ENCODE results near the gene OSBPL1A. TPM values are rescaled to one million over a fixed set of nuclear protein-coding genes. Genes with fewer than 3 reads are reported as not detected.

The OSBPL1A gene
- total RNA-seq, 1 donor from 2014 or later: 16.4 TPM

- no peaks in the 10 kb centered on the region for H3K9me3 Mint-ChIP-seq (ENCODE audit: unreplicated experiment)
- no peak overlapping the region for H3K4me3 Mint-ChIP-seq (ENCODE audit: unreplicated experiment)
- H3K36me3 Mint-ChIP-seq (ENCODE audit: low read depth, unreplicated experiment): no peaks in the 10 kb centered on the region
- no peak for DNase-seq (ENCODE audit: low spot score)
- no peaks in the 10 kb centered on the region for H3K27me3 Mint-ChIP-seq (ENCODE audit: unreplicated experiment)
- TF ChIP-seq CTCF (IDR thresholded peaks at IDR 0.05; ENCODE audit: unreplicated experiment): no peak
- peaks cover 12% of the 10 kb centered on the region for H3K4me1 Mint-ChIP-seq (ENCODE audit: unreplicated experiment)
- no peak overlapping the region for H3K27ac Mint-ChIP-seq (ENCODE audit: unreplicated experiment)
Observed at GRCh38 chr18:24189664-24190346, 207.8 kb downstream of the OSBPL1A start.

GRCh38 chr18:24189007-24189528 lies 208.6 kb downstream of the OSBPL1A start:
- Mint-ChIP-seq H3K27me3 (ENCODE audit: unreplicated experiment) (no peaks in the 10 kb centered on the region), H3K9me3 (ENCODE audit: unreplicated experiment) (no peaks in the 10 kb centered on the region), H3K4me1 (ENCODE audit: unreplicated experiment) (peaks cover 12% of the 10 kb centered on the region), H3K27ac (ENCODE audit: unreplicated experiment) (no peak overlapping the region), H3K36me3 (ENCODE audit: low read depth, unreplicated experiment) (no peaks in the 10 kb centered on the region), H3K4me3 (ENCODE audit: unreplicated experiment) (no peak overlapping the region)
- no peak for DNase-seq (ENCODE audit: low spot score)
- no peak for TF ChIP-seq CTCF (IDR thresholded peaks at IDR 0.05; ENCODE audit: unreplicated experiment)

- no peaks in the 10 kb centered on the region for H3K36me3 Mint-ChIP-seq (ENCODE audit: low read depth, unreplicated experiment)
- DNase-seq (ENCODE audit: low spot score): no peak
- H3K9me3 Mint-ChIP-seq (ENCODE audit: unreplicated experiment): no peaks in the 10 kb centered on the region
- H3K27ac Mint-ChIP-seq (ENCODE audit: unreplicated experiment): no peak overlapping the region
- H3K27me3 Mint-ChIP-seq (ENCODE audit: unreplicated experiment): no peaks in the 10 kb centered on the region
- H3K4me1 Mint-ChIP-seq (ENCODE audit: unreplicated experiment): peaks cover 12% of the 10 kb centered on the region
- no peak overlapping the region for H3K4me3 Mint-ChIP-seq (ENCODE audit: unreplicated experiment)
- TF ChIP-seq CTCF (IDR thresholded peaks at IDR 0.05; ENCODE audit: unreplicated experiment): no peak
Observed at GRCh38 chr18:24188120-24188519, 209.5 kb downstream of the OSBPL1A start.

GRCh38 chr18:24187689-24188088 lies 209.9 kb downstream of the OSBPL1A start:
- no peak for TF ChIP-seq CTCF (IDR thresholded peaks at IDR 0.05; ENCODE audit: unreplicated experiment)
- no peak for DNase-seq (ENCODE audit: low spot score)
- Mint-ChIP-seq H3K36me3 (ENCODE audit: low read depth, unreplicated experiment) (no peaks in the 10 kb centered on the region), H3K27ac (ENCODE audit: unreplicated experiment) (no peak overlapping the region), H3K9me3 (ENCODE audit: unreplicated experiment) (no peaks in the 10 kb centered on the region), H3K27me3 (ENCODE audit: unreplicated experiment) (no peaks in the 10 kb centered on the region), H3K4me1 (ENCODE audit: unreplicated experiment) (peaks cover 10% of the 10 kb centered on the region), H3K4me3 (ENCODE audit: unreplicated experiment) (no peak overlapping the region)

GRCh38 chr18:24187049-24187448 lies 210.6 kb downstream of the OSBPL1A start:
- DNase-seq (ENCODE audit: low spot score): no peak
- no peaks in the 10 kb centered on the region for H3K9me3 Mint-ChIP-seq (ENCODE audit: unreplicated experiment)
- peaks cover 7% of the 10 kb centered on the region for H3K4me1 Mint-ChIP-seq (ENCODE audit: unreplicated experiment)
- H3K27me3 Mint-ChIP-seq (ENCODE audit: unreplicated experiment): no peaks in the 10 kb centered on the region
- H3K36me3 Mint-ChIP-seq (ENCODE audit: low read depth, unreplicated experiment): no peaks in the 10 kb centered on the region
- no peak for TF ChIP-seq CTCF (IDR thresholded peaks at IDR 0.05; ENCODE audit: unreplicated experiment)
- H3K27ac Mint-ChIP-seq (ENCODE audit: unreplicated experiment): no peak overlapping the region
- H3K4me3 Mint-ChIP-seq (ENCODE audit: unreplicated experiment): no peak overlapping the region

Data from endothelial cell (in vitro differentiated cells).